Measurements from ENCODE around the gene C1QTNF6.

GRCh38 chr22:37155971-37156370 is 32.1 kb downstream of the C1QTNF6 start:
- TF ChIP-seq EZH2 (IDR thresholded peaks at IDR 0.05; ENCODE audit: borderline replicate concordance, insufficient read depth, low read length, poor library complexity, severe bottlenecking) (no peak), CTCF (IDR thresholded peaks at IDR 0.05; ENCODE audit: poor library complexity, severe bottlenecking) (no peak), REST (IDR thresholded peaks at IDR 0.05; ENCODE audit: borderline replicate concordance) (no peak), TAF1 (IDR thresholded peaks at IDR 0.05; ENCODE audit: low read depth) (no peak), EP300 (conservative IDR thresholded peaks at IDR 0.05; ENCODE audit: poor library complexity, severe bottlenecking) (no peak)

Measured in neural cell (in vitro differentiated cells).